GM18505 (cell line): ENCODE data around the gene WDR5.

ENCODE experiments used
- ATAC-seq: cut with Tn5 transposase; IDR thresholded peaks from one replicate; pipeline ENCODE4 v1.9.1; 2021; ENCODE audit not compliant: unreplicated experiment
- POLR2A ChIP-seq: IDR thresholded peaks from 4 replicates; pipeline ENCODE4 v1.6.1; 2011; ENCODE audit warnings: borderline replicate concordance; ENCODE audit not compliant: insufficient read depth, insufficient read length; ENCODE audit errors: extremely low read depth

WDR5 gene

DNA sequence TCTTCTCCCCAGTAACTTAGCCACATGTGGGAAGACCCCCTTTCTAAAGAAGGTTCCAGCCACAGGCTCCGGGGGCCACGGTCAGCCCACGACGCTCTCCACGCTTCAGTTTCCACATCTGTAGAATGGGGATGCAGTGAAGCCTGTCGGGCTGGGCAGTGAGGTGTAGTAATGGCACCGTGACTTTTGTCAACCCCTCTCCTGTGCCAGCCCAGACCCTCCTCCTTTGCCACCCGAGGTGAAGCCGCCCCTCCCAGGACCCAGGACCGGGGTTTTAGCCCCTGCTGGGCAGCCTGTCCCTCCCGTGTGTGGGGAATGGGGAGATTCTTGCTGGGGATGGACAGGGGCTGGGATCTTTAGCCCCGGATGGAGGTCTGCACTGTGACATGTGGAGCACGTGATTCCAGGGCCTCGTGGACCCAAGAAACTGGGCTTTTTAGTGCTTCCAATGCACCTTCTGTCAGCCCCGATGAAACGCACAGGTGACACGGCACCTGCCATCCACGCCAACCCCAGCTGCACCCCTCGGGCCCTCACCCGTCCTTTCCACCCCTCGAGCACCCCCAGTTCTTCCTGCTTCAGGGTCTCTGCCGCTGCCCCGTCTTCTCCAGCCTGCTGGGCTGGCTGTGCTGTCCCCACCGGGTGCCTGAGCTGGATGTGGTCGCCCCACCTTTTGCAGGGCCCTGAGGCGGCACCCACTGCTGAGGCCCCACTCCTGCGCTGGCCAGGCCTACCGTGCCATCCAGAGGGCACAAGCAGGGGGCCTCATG lies 41.9 kb downstream of the WDR5 start:
- TF ChIP-seq POLR2A: no peak
- no peak for ATAC-seq

- TF ChIP-seq POLR2A: no peak
- ATAC-seq: no peak
Measured at GRCh38 chr9:134178394-134178767, 42.5 kb downstream of the WDR5 start.

GRCh38 chr9:134178768-134179551 lies 43.1 kb downstream of the WDR5 start:
- no peak for ATAC-seq

GRCh38 chr9:134179595-134179917 lies 43.7 kb downstream of the WDR5 start:
- no peak for ATAC-seq
- TF ChIP-seq POLR2A: no peak

More at GRCh38 chr9:134178768-134179551, 43.1 kb downstream of the WDR5 start:
- no peak for TF ChIP-seq POLR2A

DNA sequence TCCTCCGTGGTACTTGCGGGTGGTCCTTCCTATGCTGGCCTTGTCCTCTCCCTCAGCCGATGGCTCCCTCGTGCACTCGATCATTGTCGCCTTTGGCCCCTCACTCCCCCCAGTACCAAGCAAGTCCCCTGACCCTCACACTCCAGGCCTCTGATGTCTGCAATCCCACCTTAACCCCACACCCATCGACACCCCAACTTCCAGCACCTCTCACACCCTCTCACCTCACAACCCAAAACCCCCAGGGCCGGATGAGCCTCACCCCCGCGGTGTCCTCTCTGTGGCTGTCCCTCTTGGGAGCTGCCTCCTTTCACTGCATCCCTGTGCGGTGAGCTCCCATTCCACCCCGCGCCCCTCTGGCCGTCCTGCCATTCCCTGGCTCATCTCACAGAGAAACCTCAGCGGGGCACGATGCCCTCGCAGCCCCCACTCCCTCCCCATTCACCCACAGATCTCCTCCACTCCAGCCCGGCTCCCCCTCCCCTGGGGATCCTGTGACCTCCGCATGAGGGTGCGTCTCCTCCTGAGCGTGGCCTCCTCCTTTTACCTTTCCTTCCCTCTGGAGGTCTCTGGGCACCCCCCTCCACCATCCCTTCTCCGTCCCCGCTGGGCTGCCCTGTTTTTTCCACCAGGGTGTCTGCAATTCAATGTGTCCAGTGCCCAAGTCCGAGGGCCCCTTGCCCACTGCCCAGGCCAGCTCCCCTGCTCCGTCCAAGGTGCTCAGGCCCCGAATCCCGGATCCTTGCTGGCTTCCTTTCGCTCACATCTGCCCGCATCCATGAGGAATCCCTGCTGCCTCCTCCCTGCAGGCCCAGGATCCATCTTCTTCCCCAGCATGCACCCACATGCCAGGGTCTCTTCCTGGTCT lies 44.3 kb downstream of the WDR5 start:
- no peak for TF ChIP-seq POLR2A
- ATAC-seq: no peak

GRCh38 chr9:134180786-134181647 lies 45.1 kb downstream of the WDR5 start:
- ATAC-seq: no peak
- no peak for TF ChIP-seq POLR2A

DNA sequence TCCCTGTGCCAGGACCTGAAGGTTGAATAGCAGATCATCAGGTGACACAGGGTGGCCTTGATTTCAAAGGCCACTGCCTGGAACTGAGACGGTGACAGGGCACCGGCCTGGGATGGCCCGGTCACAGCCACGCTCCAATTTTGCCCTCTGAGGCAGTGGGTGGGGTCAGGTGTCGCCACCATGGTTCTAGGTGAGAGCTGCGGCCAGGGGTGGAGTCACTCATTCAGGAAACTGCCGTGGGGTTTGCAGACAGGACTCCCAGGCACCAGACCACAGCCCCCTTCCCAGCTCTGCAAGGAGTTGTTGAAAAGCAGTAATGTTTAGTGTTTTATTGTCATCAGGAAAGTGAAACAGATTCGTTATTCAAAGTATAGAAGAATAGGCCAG lies 45.8 kb downstream of the WDR5 start:
- no peak for TF ChIP-seq POLR2A
- ATAC-seq: no peak

- no peak for TF ChIP-seq POLR2A
Measured at GRCh38 chr9:134182554-134183085, 46.7 kb downstream of the WDR5 start.

DNA sequence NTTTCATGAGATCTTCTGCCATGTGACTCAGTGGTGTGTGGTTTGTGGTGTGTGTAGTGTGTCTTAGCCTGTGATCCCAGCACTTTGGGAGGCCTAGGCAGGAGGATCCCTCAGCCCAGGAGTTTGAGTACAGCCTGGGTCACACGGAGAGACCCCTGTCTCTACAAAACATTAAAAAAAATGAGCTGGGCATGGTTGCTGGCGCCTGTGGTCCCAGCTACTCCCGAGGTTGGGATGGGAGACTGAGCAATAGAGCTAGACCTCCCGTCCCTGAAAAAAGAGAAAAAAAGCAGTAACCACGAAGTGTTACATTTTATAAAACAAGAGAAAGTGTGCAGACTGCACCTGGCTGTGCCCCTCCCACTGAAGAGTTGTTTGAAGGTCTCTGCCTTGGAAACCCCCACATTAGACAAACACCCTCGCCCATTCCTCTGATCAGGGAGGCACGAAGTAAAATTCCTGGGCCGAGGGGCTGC lies 49.7 kb downstream of the WDR5 start:
- TF ChIP-seq POLR2A: no peak
- no peak for ATAC-seq

More at GRCh38 chr9:134182554-134183085, 46.7 kb downstream of the WDR5 start:
- ATAC-seq: no peak

DNA sequence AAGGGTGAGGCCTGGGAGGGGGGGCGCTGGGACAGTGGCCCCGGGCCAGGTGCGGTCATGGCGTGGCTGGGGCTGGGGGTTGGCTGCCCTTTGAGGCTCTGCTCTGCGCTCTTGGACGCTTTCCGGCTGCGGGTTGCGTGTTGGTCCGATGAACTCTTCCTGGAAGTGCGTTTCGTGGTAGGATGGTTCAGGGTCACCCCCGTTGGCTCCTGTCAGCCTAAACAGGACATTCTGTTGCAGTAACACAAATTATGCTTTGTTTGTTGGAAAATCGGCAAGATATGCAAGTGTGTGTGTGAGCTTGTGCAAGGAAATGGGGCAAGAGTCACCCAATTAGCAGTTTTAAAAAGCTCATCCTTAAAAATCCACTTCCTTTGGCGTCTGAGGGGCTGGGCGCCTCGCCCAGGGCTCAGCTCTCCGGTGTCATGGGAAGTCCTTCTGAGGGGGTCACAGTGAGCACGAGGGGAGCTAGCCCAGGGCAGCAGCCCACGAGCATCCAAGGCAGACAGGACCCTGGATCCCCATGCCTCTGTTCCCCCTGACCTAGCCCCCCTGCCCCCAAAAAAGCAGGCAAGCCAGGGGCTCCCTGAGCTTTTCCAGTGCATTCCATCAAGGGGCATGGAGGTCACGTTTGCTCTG lies 50.7 kb downstream of the WDR5 start:
- no peak for ATAC-seq
- no peak for TF ChIP-seq POLR2A

DNA sequence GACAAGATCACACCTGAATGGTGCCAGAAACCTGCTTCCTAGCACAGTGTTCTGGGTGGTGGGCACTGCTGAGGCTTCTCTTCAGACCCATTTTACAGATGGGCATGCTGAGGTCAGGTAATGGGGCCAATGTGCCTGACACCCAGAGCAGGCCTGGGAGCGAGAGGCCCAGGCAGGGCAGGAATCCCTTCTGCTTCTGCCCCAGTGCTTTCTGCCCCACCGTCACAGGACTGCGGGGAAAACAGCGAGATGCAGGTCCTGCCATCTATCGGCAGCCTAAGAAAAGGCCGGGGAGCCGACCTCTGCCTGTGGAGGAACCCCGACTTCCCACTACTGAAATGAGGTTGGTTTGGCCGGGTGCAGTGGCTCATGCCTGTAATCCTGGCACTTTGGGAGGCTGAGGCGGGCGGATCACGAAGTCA lies 51.2 kb downstream of the WDR5 start:
- no peak for TF ChIP-seq POLR2A
- no peak for ATAC-seq
